NCI-H2107 treated with DMSO at 0.1 percent for 48 hours (cell line): ENCODE measurements around the gene MYPN.
"Not testable (repeated sequence)": the region's sequence is repeated elsewhere in the genome, so short reads cannot be mapped to it uniquely, and the experiment has no call there.

Experiments
- DNase-seq: peaks from one replicate; lab custom pipeline; 2025; ENCODE audit not compliant: unreplicated experiment; lab: John Stamatoyannopoulos, UW

The MYPN gene

GRCh38 chr10:68167586-68168189 lies 58.4 kb downstream of the MYPN start:
- no peak for DNase-seq

- DNase-seq, result no peak
These were observed 62.3 kb downstream of the MYPN start for GRCh38 chr10:68171539-68172080.

GRCh38 chr10:68172324-68172723 lies 63.0 kb downstream of the MYPN start:
- DNase-seq, result no peak

GRCh38 chr10:68175949-68176348 lies 66.7 kb downstream of the MYPN start:
- no peak for DNase-seq

- DNase-seq, result no peak
These were observed 67.5 kb downstream of the MYPN start for GRCh38 chr10:68176797-68177196.

- no peak for DNase-seq
These were observed 69.3 kb downstream of the MYPN start for GRCh38 chr10:68178592-68178991.

- DNase-seq, result no peak
These were observed 69.7 kb downstream of the MYPN start for GRCh38 chr10:68179016-68179415.

GRCh38 chr10:68180490-68180889 lies 71.2 kb downstream of the MYPN start:
- DNase-seq, result no peak

- DNase-seq, result no peak
These were observed 75.3 kb downstream of the MYPN start for GRCh38 chr10:68184546-68184945.

- no peak for DNase-seq
These were observed 75.8 kb downstream of the MYPN start for GRCh38 chr10:68185085-68185484.

GRCh38 chr10:68188835-68189234 lies 79.5 kb downstream of the MYPN start:
- no peak for DNase-seq

GRCh38 chr10:68192113-68192512 lies 82.8 kb downstream of the MYPN start:
- no peak for DNase-seq

- DNase-seq, result no peak
These were observed 85.0 kb downstream of the MYPN start for GRCh38 chr10:68194290-68194689.

- DNase-seq, result not testable (repeated sequence)
These were observed 86.5 kb downstream of the MYPN start for GRCh38 chr10:68195776-68196175.

- no peak for DNase-seq
These were observed 87.4 kb downstream of the MYPN start for GRCh38 chr10:68196701-68197100.

GRCh38 chr10:68202960-68203353 lies 93.7 kb downstream of the MYPN start:
- DNase-seq, result no peak

GRCh38 chr10:68208424-68209042 lies 99.2 kb downstream of the MYPN start:
- peak; percentile 33 for DNase-seq

GRCh38 chr10:68211669-68212068 lies 102.4 kb downstream of the MYPN start:
- no peak for DNase-seq

- peak; percentile 2 for DNase-seq
These were observed 103.5 kb downstream of the MYPN start for GRCh38 chr10:68212721-68213352.

GRCh38 chr10:68218786-68219185 lies 109.5 kb downstream of the MYPN start:
- no peak for DNase-seq

GRCh38 chr10:68221196-68221595 lies 111.9 kb downstream of the MYPN start:
- no peak for DNase-seq

GRCh38 chr10:68222391-68222790 lies 113.1 kb downstream of the MYPN start:
- DNase-seq, result no peak
